IMR-90 (cell line): ENCODE results near the gene GATAD2A.

Source experiments
- BHLHE40 ChIP-seq: fragments of 150-350 bp; IDR thresholded peaks from 2 replicates; pipeline ENCODE4 v1.6.1; 2016; ENCODE audit warnings: mild to moderate bottlenecking, low read depth, low read length
- CEBPB ChIP-seq: IDR thresholded peaks from 2 replicates; pipeline ENCODE4 v1.6.1; 2012; ENCODE audit warnings: low read depth, low read length, improper control_type of control experiment
- CHD1 ChIP-seq: IDR thresholded peaks from 2 replicates; pipeline ENCODE4 v1.6.1; 2012; ENCODE audit warnings: low read depth, low read length, improper control_type of control experiment
- FOS ChIP-seq: fragments of 150-350 bp; IDR thresholded peaks from 2 replicates; pipeline ENCODE4 v1.6.1; 2016; ENCODE audit warnings: low read depth, low read length
- MAFK ChIP-seq: IDR thresholded peaks from 2 replicates; pipeline ENCODE4 v1.6.1; 2012; ENCODE audit warnings: low read depth, low read length, improper control_type of control experiment
- MAZ ChIP-seq: IDR thresholded peaks from 2 replicates; pipeline ENCODE4 v1.6.1; 2012; ENCODE audit warnings: low read depth, mild to moderate bottlenecking, low read length, improper control_type of control experiment, moderate library complexity, borderline replicate concordance
- MXI1 ChIP-seq: IDR thresholded peaks from 2 replicates; pipeline ENCODE4 v1.6.1; 2012; ENCODE audit warnings: low read depth, mild to moderate bottlenecking, low read length, moderate library complexity, borderline replicate concordance
- POLR2A ChIP-seq: IDR thresholded peaks from 2 replicates; pipeline ENCODE4 v1.6.1; 2012; ENCODE audit warnings: mild to moderate bottlenecking, low read depth, low read length
- RAD21 ChIP-seq: IDR thresholded peaks from 2 replicates; pipeline ENCODE4 v1.6.1; 2012; ENCODE audit warnings: low read length, improper control_type of control experiment
- RFX5 ChIP-seq: IDR thresholded peaks from 2 replicates; pipeline ENCODE4 v1.8.0; 2012; ENCODE audit warnings: low read depth, mild to moderate bottlenecking, low read length, moderate library complexity
- TF ChIP-seq, protein P1 (sequence below): conservative IDR thresholded peaks from 2 replicates; pipeline ENCODE4 v1.5.1; 2012; ENCODE audit warnings: mild to moderate bottlenecking, low read depth, low read length, improper control_type of control experiment
- TF ChIP-seq, protein P2 (sequence below): fragments of 150-350 bp; IDR thresholded peaks from 2 replicates; pipeline ENCODE4 v1.6.1; 2017; ENCODE audit warnings: mild to moderate bottlenecking, antibody characterized with exemption, low read length, low read depth
- TF ChIP-seq, protein P3 (sequence below): fragments of 150-350 bp; IDR thresholded peaks from 2 replicates; pipeline ENCODE4 v1.6.1; 2016; ENCODE audit warnings: low read depth, mild to moderate bottlenecking, low read length, moderate library complexity, borderline replicate concordance

DNA sequence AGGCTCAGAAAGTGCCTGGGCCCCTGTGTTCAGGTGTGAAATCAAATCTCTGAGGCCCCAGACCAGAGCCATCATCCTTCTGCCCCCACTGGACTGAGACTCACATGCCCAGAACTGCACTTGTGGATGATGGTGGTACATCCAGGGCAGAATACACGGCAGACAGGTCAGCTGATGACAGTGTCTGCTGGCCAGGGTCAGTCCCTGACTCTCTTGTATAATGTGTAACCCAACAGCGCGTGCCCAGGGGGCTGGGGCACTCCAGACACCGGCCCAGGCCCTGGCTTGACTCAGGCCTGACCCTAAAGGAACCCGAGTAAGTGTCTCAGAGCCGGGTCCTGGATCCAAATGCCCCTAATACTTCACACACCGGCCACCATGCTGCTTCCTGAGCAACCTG is 37.4 kb upstream of the GATAD2A start:
- TF ChIP-seq, protein P1, sequence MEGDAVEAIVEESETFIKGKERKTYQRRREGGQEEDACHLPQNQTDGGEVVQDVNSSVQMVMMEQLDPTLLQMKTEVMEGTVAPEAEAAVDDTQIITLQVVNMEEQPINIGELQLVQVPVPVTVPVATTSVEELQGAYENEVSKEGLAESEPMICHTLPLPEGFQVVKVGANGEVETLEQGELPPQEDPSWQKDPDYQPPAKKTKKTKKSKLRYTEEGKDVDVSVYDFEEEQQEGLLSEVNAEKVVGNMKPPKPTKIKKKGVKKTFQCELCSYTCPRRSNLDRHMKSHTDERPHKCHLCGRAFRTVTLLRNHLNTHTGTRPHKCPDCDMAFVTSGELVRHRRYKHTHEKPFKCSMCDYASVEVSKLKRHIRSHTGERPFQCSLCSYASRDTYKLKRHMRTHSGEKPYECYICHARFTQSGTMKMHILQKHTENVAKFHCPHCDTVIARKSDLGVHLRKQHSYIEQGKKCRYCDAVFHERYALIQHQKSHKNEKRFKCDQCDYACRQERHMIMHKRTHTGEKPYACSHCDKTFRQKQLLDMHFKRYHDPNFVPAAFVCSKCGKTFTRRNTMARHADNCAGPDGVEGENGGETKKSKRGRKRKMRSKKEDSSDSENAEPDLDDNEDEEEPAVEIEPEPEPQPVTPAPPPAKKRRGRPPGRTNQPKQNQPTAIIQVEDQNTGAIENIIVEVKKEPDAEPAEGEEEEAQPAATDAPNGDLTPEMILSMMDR: no peak
- TF ChIP-seq RAD21 (no peak), FOS (no peak), POLR2A (no peak), MAZ (no peak), CEBPB (no peak), MAFK (no peak), BHLHE40 (no peak), MXI1 (no peak), CHD1 (no peak), RFX5 (no peak)
- TF ChIP-seq, protein P2, sequence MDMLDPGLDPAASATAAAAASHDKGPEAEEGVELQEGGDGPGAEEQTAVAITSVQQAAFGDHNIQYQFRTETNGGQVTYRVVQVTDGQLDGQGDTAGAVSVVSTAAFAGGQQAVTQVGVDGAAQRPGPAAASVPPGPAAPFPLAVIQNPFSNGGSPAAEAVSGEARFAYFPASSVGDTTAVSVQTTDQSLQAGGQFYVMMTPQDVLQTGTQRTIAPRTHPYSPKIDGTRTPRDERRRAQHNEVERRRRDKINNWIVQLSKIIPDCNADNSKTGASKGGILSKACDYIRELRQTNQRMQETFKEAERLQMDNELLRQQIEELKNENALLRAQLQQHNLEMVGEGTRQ: no peak
- TF ChIP-seq, protein P3, sequence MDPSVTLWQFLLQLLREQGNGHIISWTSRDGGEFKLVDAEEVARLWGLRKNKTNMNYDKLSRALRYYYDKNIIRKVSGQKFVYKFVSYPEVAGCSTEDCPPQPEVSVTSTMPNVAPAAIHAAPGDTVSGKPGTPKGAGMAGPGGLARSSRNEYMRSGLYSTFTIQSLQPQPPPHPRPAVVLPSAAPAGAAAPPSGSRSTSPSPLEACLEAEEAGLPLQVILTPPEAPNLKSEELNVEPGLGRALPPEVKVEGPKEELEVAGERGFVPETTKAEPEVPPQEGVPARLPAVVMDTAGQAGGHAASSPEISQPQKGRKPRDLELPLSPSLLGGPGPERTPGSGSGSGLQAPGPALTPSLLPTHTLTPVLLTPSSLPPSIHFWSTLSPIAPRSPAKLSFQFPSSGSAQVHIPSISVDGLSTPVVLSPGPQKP: no peak
